ENCODE results near the gene APOM. TPM values are rescaled to one million over a fixed set of nuclear protein-coding genes. Genes with fewer than 3 reads are reported as not detected.

Gene APOM
- total RNA-seq, 1 experiment from 2014 or later, result 0.42 TPM

Small RNAs within 50 kb of the gene (small RNA-seq; reads per million reads assigned to genes)
- gene MIR4646 (0 reads per million in 2 experiments), gene MIR6832 (0 reads per million in 2 experiments), gene RF00019 (0 reads per million in 2 experiments), gene SNORA38 (10.4 to 27.6 reads per million in 2 experiments), gene UQCRHP1 (0 reads per million in 2 experiments)

Other genes with a start within 250 kb of the APOM start
- 4.9 and 7.0 TPM in 2 replicates for gene MICB, start 157.7 kb upstream of the APOM start, total RNA-seq (2014; rRNA removed; shearing (Covaris generic))
- not detected in 2 replicates for gene MCCD1, start 126.9 kb upstream of the APOM start, total RNA-seq (2014; rRNA removed; shearing (Covaris generic))
- 384 and 391 TPM in 2 replicates for gene DDX39B, start 113.9 kb upstream of the APOM start, total RNA-seq (2014; rRNA removed; shearing (Covaris generic))
- 0.32 and 0.45 TPM in 2 replicates for gene ATP6V1G2, start 109.3 kb upstream of the APOM start, total RNA-seq (2014; rRNA removed; shearing (Covaris generic))
- 17.2 and 17.8 TPM in 2 replicates for gene NFKBIL1, start 108.3 kb upstream of the APOM start, total RNA-seq (2014; rRNA removed; shearing (Covaris generic))
- not detected in 2 replicates for gene LTA, start 83.6 kb upstream of the APOM start, total RNA-seq (2014; rRNA removed; shearing (Covaris generic))
- gene TNF, start 80.3 kb upstream of the APOM start, total RNA-seq (2014; rRNA removed; shearing (Covaris generic)), result not detected in 2 replicates
- gene LTB, start 73.5 kb upstream of the APOM start, total RNA-seq (2014; rRNA removed; shearing (Covaris generic)), result not detected in 2 replicates
- gene LST1, start 69.6 kb upstream of the APOM start, total RNA-seq (2014; rRNA removed; shearing (Covaris generic)), result not detected in 2 replicates
- gene NCR3, start 62.9 kb upstream of the APOM start, total RNA-seq (2014; rRNA removed; shearing (Covaris generic)), result not detected in 2 replicates
- not detected in 2 replicates for gene AIF1, start 40.7 kb upstream of the APOM start, total RNA-seq (2014; rRNA removed; shearing (Covaris generic))
- 32.0 and 48.6 TPM in 2 replicates for gene PRRC2A, start 35.2 kb upstream of the APOM start, total RNA-seq (2014; rRNA removed; shearing (Covaris generic))
- gene BAG6, start 3.2 kb upstream of the APOM start, total RNA-seq (2014; rRNA removed; shearing (Covaris generic)), result 110 and 149 TPM in 2 replicates
- 24.5 and 25.6 TPM in 2 replicates for gene C6orf47, start 4.9 kb downstream of the APOM start, total RNA-seq (2014; rRNA removed; shearing (Covaris generic))
- gene GPANK1, start 9.1 kb downstream of the APOM start, total RNA-seq (2014; rRNA removed; shearing (Covaris generic)), result 17.8 and 18.5 TPM in 2 replicates
- 213 and 226 TPM in 2 replicates for gene CSNK2B, start 10.2 kb downstream of the APOM start, total RNA-seq (2014; rRNA removed; shearing (Covaris generic))
- gene LY6G5B, start 14.1 kb downstream of the APOM start, total RNA-seq (2014; rRNA removed; shearing (Covaris generic)), result 0.85 and 0.87 TPM in 2 replicates
- 0.48 TPM in 1 of 2 replicates, not detected in the other for gene LY6G5C, start 25.2 kb downstream of the APOM start, total RNA-seq (2014; rRNA removed; shearing (Covaris generic))
- gene ABHD16A, start 47.4 kb downstream of the APOM start, total RNA-seq (2014; rRNA removed; shearing (Covaris generic)), result 53.0 and 55.0 TPM in 2 replicates
- gene LY6G6F, start 51.0 kb downstream of the APOM start, total RNA-seq (2014; rRNA removed; shearing (Covaris generic)), result not detected in 2 replicates
- gene LY6G6D, start 59.5 kb downstream of the APOM start, total RNA-seq (2014; rRNA removed; shearing (Covaris generic)), result not detected in 2 replicates
- gene LY6G6C, start 65.9 kb downstream of the APOM start, total RNA-seq (2014; rRNA removed; shearing (Covaris generic)), result not detected in 2 replicates
- not detected in 2 replicates for gene MPIG6B, start 67.5 kb downstream of the APOM start, total RNA-seq (2014; rRNA removed; shearing (Covaris generic))
- gene DDAH2, start 73.4 kb downstream of the APOM start, total RNA-seq (2014; rRNA removed; shearing (Covaris generic)), result 4.6 and 4.7 TPM in 2 replicates
- gene CLIC1, start 80.6 kb downstream of the APOM start, total RNA-seq (2014; rRNA removed; shearing (Covaris generic)), result 466 and 467 TPM in 2 replicates
- gene MSH5, start 84.1 kb downstream of the APOM start, total RNA-seq (2014; rRNA removed; shearing (Covaris generic)), result 16.1 and 17.5 TPM in 2 replicates
- 1.1 and 1.7 TPM in 2 replicates for gene SAPCD1, start 106.8 kb downstream of the APOM start, total RNA-seq (2014; rRNA removed; shearing (Covaris generic))
- not detected in 2 replicates for gene VWA7, start 121.4 kb downstream of the APOM start, total RNA-seq (2014; rRNA removed; shearing (Covaris generic))
- gene VARS1, start 139.9 kb downstream of the APOM start, total RNA-seq (2014; rRNA removed; shearing (Covaris generic)), result 38.9 and 53.0 TPM in 2 replicates
- gene LSM2, start 151.1 kb downstream of the APOM start, total RNA-seq (2014; rRNA removed; shearing (Covaris generic)), result 45.6 and 47.0 TPM in 2 replicates
- 0.29 TPM in 2 replicates for gene HSPA1L, start 159.4 kb downstream of the APOM start, total RNA-seq (2014; rRNA removed; shearing (Covaris generic))
- 7.1 and 8.2 TPM in 2 replicates for gene HSPA1A, start 159.6 kb downstream of the APOM start, total RNA-seq (2014; rRNA removed; shearing (Covaris generic))
- gene HSPA1B, start 171.8 kb downstream of the APOM start, total RNA-seq (2014; rRNA removed; shearing (Covaris generic)), result 104 TPM in 2 replicates
- 213 and 215 TPM in 2 replicates for gene NEU1, start 206.9 kb downstream of the APOM start, total RNA-seq (2014; rRNA removed; shearing (Covaris generic))
- gene SLC44A4, start 223.1 kb downstream of the APOM start, total RNA-seq (2014; rRNA removed; shearing (Covaris generic)), result not detected in 2 replicates
- gene EHMT2, start 241.8 kb downstream of the APOM start, total RNA-seq (2014; rRNA removed; shearing (Covaris generic)), result 39.4 and 47.7 TPM in 2 replicates
- gene ZBTB12, start 246.2 kb downstream of the APOM start, total RNA-seq (2014; rRNA removed; shearing (Covaris generic)), result 1.3 and 2.2 TPM in 2 replicates

All from SK-MEL-5 (cell line).